Muscle of arm (tissue), 12 donors: ENCODE results near the gene DIAPH1. TPM values are rescaled to one million over a fixed set of nuclear protein-coding genes. Genes with fewer than 3 reads are reported as not detected.

Experiments used
- DNase-seq: peaks from one replicate; pipeline ENCODE4 v3.0.0-alpha.2; 2013
- polyA plus RNA-seq, 12 donors: library from polyadenylated mRNA; unstranded; fragments of 120-200 nt; gene quantifications; one replicate each; pipeline ENCODE4 v1.2.1, GENCODE V29; 2013; ENCODE audit not compliant: insufficient read length in 12 of 12

The DIAPH1 gene
- polyA plus RNA-seq, 12 donors: 19.9 to 47.9 (median 22.4) TPM; not detected in 1

- no peak for DNase-seq
Observed at GRCh38 chr5:141506381-141507155, 112.2 kb downstream of the DIAPH1 start.

GRCh38 chr5:141504216-141504615 is 114.6 kb downstream of the DIAPH1 start:
- no peak for DNase-seq

GRCh38 chr5:141503681-141504080 is 115.1 kb downstream of the DIAPH1 start:
- DNase-seq: no peak

- DNase-seq: no peak
Observed at GRCh38 chr5:141501761-141502160, 117.0 kb downstream of the DIAPH1 start.

- DNase-seq: no peak
Observed at GRCh38 chr5:141496038-141496437, 122.8 kb downstream of the DIAPH1 start.

- DNase-seq: no peak
Observed at GRCh38 chr5:141495453-141495811, 123.4 kb downstream of the DIAPH1 start.

GRCh38 chr5:141494761-141495452 is 123.9 kb downstream of the DIAPH1 start:
- no peak for DNase-seq

- no peak for DNase-seq
Observed at GRCh38 chr5:141493500-141494422, 125.0 kb downstream of the DIAPH1 start.

GRCh38 chr5:141492168-141492885 is 126.5 kb downstream of the DIAPH1 start:
- no peak for DNase-seq

- no peak for DNase-seq
Observed at GRCh38 chr5:141491323-141492167, 127.3 kb downstream of the DIAPH1 start.

GRCh38 chr5:141490771-141491170 is 128.0 kb downstream of the DIAPH1 start:
- DNase-seq: no peak

GRCh38 chr5:141490271-141490670 is 128.5 kb downstream of the DIAPH1 start:
- no peak for DNase-seq

- no peak for DNase-seq
Observed at GRCh38 chr5:141489841-141490240, 129.0 kb downstream of the DIAPH1 start.

- DNase-seq: no peak
Observed at GRCh38 chr5:141488591-141489561, 129.9 kb downstream of the DIAPH1 start, which contains the start of gene PCDHGC5. Gene PCDHGC5 (plus strand): TSS chr5:141489081. CDS start chr5:141489241, 160 bp downstream.

GRCh38 chr5:141487131-141487530 is 131.7 kb downstream of the DIAPH1 start:
- DNase-seq: no peak

- no peak for DNase-seq
Observed at GRCh38 chr5:141486091-141486490, 132.7 kb downstream of the DIAPH1 start.

- no peak for DNase-seq
Observed at GRCh38 chr5:141485321-141486055, 133.3 kb downstream of the DIAPH1 start.

GRCh38 chr5:141484641-141485311 is 134.0 kb downstream of the DIAPH1 start, which contains the start of gene PCDHGC4:
Gene PCDHGC4 (plus strand): TSS chr5:141485030. CDS start chr5:141485174, 144 bp downstream.
- DNase-seq: no peak
